ENCODE results near the gene LGR6. TPM values are rescaled to one million over a fixed set of nuclear protein-coding genes. Genes with fewer than 3 reads are reported as not detected.

LGR6 gene, protein sequence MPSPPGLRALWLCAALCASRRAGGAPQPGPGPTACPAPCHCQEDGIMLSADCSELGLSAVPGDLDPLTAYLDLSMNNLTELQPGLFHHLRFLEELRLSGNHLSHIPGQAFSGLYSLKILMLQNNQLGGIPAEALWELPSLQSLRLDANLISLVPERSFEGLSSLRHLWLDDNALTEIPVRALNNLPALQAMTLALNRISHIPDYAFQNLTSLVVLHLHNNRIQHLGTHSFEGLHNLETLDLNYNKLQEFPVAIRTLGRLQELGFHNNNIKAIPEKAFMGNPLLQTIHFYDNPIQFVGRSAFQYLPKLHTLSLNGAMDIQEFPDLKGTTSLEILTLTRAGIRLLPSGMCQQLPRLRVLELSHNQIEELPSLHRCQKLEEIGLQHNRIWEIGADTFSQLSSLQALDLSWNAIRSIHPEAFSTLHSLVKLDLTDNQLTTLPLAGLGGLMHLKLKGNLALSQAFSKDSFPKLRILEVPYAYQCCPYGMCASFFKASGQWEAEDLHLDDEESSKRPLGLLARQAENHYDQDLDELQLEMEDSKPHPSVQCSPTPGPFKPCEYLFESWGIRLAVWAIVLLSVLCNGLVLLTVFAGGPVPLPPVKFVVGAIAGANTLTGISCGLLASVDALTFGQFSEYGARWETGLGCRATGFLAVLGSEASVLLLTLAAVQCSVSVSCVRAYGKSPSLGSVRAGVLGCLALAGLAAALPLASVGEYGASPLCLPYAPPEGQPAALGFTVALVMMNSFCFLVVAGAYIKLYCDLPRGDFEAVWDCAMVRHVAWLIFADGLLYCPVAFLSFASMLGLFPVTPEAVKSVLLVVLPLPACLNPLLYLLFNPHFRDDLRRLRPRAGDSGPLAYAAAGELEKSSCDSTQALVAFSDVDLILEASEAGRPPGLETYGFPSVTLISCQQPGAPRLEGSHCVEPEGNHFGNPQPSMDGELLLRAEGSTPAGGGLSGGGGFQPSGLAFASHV
- total RNA-seq (2021; ENCODE audit: unreplicated experiment) (0.08 TPM), Bru-seq, nascent RNA (percentile 15 among the genes with signal in this experiment), BruChase-seq, experiment 1, labeled RNA remaining after a 2-hour chase (percentile 15 among the genes with signal in this experiment), BruChase-seq, experiment 2, labeled RNA remaining after a 6-hour chase (percentile 17 among the genes with signal in this experiment)
- polyA plus RNA-seq (2012; ENCODE audit: insufficient read length) = 0.23 TPM
- long read RNA-seq, partial matches to known transcripts = 1 of 2 reads
- long read RNA-seq, other reads (novel, unspliced or antisense) = 1 of 2 reads

DNA sequence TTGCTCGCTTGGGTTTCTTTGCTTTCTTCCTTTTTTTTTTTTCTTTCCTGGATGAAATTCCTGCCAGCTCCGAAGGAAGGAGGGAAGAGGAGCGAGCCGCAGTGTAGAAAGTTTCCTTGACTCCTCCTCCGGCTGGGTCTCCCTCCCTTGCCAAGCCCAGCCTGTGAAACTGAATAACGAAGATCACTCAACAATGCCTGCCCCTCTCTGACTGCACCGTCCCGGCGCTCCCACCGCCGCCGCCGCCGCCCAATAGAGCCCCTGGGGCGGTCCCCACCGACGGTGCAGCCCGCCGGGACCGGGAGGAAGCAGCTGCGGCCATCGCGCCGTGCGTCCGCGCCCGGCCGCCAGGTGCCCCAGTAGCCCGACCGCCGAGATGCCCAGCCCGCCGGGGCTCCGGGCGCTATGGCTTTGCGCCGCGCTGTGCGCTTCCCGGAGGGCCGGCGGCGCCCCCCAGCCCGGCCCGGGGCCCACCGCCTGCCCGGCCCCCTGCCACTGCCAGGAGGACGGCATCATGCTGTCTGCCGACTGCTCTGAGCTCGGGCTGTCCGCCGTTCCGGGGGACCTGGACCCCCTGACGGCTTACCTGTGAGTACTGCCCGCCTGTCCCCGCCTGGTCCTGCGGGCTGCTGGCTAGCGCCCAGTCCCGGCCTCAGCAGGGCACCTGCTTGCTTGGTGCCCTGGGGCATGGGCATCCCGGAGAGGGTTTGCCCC, at the start of gene LGR6:
Gene LGR6, plus strand, starts transcription at position 186 of the 714 bp plus-strand sequence. Its CDS starts 191 bp downstream, at position 377.
- Histone ChIP-seq H3K36me3 (ENCODE audit: control insufficient read depth, insufficient read depth, low read length) (no peaks in the 10 kb centered on the region), H3K4me1 (ENCODE audit: control insufficient read depth, insufficient read depth, low read length) (no peaks in the 10 kb centered on the region; the same call in 1 of the 2 replicates), H3K27me3 (ENCODE audit: control insufficient read depth, insufficient read depth, low read length) (peaks cover 8% of the 10 kb centered on the region), H3K27ac (ENCODE audit: low read length) (no peak within 1 kb of the TSS), H3K4me3 (ENCODE audit: low read depth in 2 of 2, low read length in 2 of 2) (peak within 1 kb of the TSS; percentile 13; a peak in 3 of 4 replicates), H3K9me3 (ENCODE audit: control insufficient read depth, insufficient read depth, low read depth, low read length) (no peaks in the 10 kb centered on the region)
- ChIA-PET POLR2A (no interaction called here), CTCF (interaction anchor here (0.6 to 2.3 kb wide), 7 partner anchors 30 to 1823 kb away, joined by 3 to 9 read pairs (median 4); partner anchors contain the start of gene PTPN7)
- TF ChIP-seq TCF7L2 (IDR thresholded peaks at IDR 0.05; ENCODE audit: low read depth, low read length) (no peak), POLR2AphosphoS5 (IDR thresholded peaks at IDR 0.05; ENCODE audit: low read depth, low read length) (no peak), REST (IDR thresholded peaks at IDR 0.05; ENCODE audit: insufficient read depth in 1 of 2, low read depth in 2 of 2, low read length in 1 of 2) (no peak), SIN3A (IDR thresholded peaks at IDR 0.05; ENCODE audit: borderline replicate concordance, insufficient read depth, low read depth, low read length) (no peak)
- TF ChIP-seq, protein P1, sequence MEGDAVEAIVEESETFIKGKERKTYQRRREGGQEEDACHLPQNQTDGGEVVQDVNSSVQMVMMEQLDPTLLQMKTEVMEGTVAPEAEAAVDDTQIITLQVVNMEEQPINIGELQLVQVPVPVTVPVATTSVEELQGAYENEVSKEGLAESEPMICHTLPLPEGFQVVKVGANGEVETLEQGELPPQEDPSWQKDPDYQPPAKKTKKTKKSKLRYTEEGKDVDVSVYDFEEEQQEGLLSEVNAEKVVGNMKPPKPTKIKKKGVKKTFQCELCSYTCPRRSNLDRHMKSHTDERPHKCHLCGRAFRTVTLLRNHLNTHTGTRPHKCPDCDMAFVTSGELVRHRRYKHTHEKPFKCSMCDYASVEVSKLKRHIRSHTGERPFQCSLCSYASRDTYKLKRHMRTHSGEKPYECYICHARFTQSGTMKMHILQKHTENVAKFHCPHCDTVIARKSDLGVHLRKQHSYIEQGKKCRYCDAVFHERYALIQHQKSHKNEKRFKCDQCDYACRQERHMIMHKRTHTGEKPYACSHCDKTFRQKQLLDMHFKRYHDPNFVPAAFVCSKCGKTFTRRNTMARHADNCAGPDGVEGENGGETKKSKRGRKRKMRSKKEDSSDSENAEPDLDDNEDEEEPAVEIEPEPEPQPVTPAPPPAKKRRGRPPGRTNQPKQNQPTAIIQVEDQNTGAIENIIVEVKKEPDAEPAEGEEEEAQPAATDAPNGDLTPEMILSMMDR (IDR thresholded peaks at IDR 0.05) = no peak
- in situ Hi-C loops (cut with HindIII; ENCODE audit: low pct_unique_long_range_greater_than_20kb, low sequenced_read_pairs) (no loop called here), intact Hi-C loops (cut with micrococcal nuclease; ENCODE audit: unreplicated experiment) (no loop called here)
- BruUV-seq (replicated peaks) = no TSS peak
- ATAC-seq (peak; percentile 18; the same call in 1 of the 2 replicates), DNase-seq (ENCODE audit: low read depth, low spot score) (no peak)

All from Panc1 (cell line).